GM21528 (cell line): ENCODE measurements around the gene CDK6.

Experiments
- ATAC-seq: cut with Tn5 transposase; IDR thresholded peaks from one replicate; pipeline ENCODE4 v1.9.1; 2021; ENCODE audit warnings: mild to moderate bottlenecking, moderate library complexity; ENCODE audit not compliant: unreplicated experiment, low FRiP score

CDK6 gene

GRCh38 chr7:92848441-92848840, 12.1 kb upstream of the CDK6 start:
- ATAC-seq: no peak

GRCh38 chr7:92847305-92847704, 10.9 kb upstream of the CDK6 start:
- ATAC-seq: no peak

- no peak for ATAC-seq
Observed at GRCh38 chr7:92845736-92846135, 9.4 kb upstream of the CDK6 start.

GRCh38 chr7:92843781-92844180, 7.4 kb upstream of the CDK6 start:
- no peak for ATAC-seq

GRCh38 chr7:92843034-92843760, 6.8 kb upstream of the CDK6 start:
- ATAC-seq: no peak

- ATAC-seq: no peak
Observed at GRCh38 chr7:92841192-92841591, 4.8 kb upstream of the CDK6 start.

- no peak for ATAC-seq
Observed at GRCh38 chr7:92840316-92840715, 3.9 kb upstream of the CDK6 start.

- ATAC-seq: no peak
Observed at GRCh38 chr7:92839901-92840300, 3.5 kb upstream of the CDK6 start.

GRCh38 chr7:92838934-92839333, 2.6 kb upstream of the CDK6 start:
- no peak for ATAC-seq

- ATAC-seq: no peak
Observed at GRCh38 chr7:92837000-92837749, 802 bp upstream of the CDK6 start.

- no peak for ATAC-seq
Observed at GRCh38 chr7:92835851-92836488, 403 bp downstream of the CDK6 start.

GRCh38 chr7:92835261-92835850, 1.0 kb downstream of the CDK6 start:
- ATAC-seq: no peak

GRCh38 chr7:92834507-92835260, 1.7 kb downstream of the CDK6 start:
- ATAC-seq: no peak

- peak; percentile 51 for ATAC-seq
Observed at GRCh38 chr7:92833766-92834506, 2.4 kb downstream of the CDK6 start.

- peak; percentile 73 for ATAC-seq
Observed at GRCh38 chr7:92833024-92833765, 3.2 kb downstream of the CDK6 start.

GRCh38 chr7:92832534-92833023, 3.8 kb downstream of the CDK6 start:
- peak; percentile 7 for ATAC-seq

GRCh38 chr7:92831716-92832533, 4.4 kb downstream of the CDK6 start:
- no peak for ATAC-seq

- no peak for ATAC-seq
Observed at GRCh38 chr7:92830532-92831110, 5.8 kb downstream of the CDK6 start.
